OCI-LY3 (cell line): ENCODE measurements around the gene ZNF544.
"Not testable (repeated sequence)": the region's sequence is repeated elsewhere in the genome, so short reads cannot be mapped to it uniquely, and the experiment has no call there.

Experiments used
- H2AFZ ChIP-seq: fragments of 200-600, 300-600 bp; shearing (Covaris generic); 2 replicates; pipeline ENCODE4 v1.6.0; 2014; ENCODE audit warnings: antibody characterized with exemption, low read depth, low read length
- H3K27ac ChIP-seq: fragments of 200-600, 300-600 bp; sonication (generic); 2 replicates; pipeline ENCODE4 v1.5.1; 2014; ENCODE audit warnings: mild to moderate bottlenecking, low read length, moderate library complexity, mixed read lengths
- H3K27me3 ChIP-seq: fragments of 200-600, 300-600 bp; sonication (generic); 2 replicates; pipeline ENCODE4 v1.6.1; 2014; ENCODE audit warnings: low read depth, low read length, mixed read lengths
- H3K36me3 ChIP-seq: fragments of 200-600, 300-600 bp; sonication (generic); replicated peaks from 2 replicates; pipeline ENCODE3; 2014; ENCODE audit warnings: low read depth, low read length, mixed read lengths
- H3K4me1 ChIP-seq: fragments of 300-600, 200-600 bp; sonication (generic); 2 replicates; pipeline ENCODE4 v1.6.1; 2014; ENCODE audit warnings: low read length, mixed read lengths
- H3K4me2 ChIP-seq: fragments of 200-600, 300-600 bp; sonication (generic); 2 replicates; pipeline ENCODE4 v1.6.1; 2014; ENCODE audit warnings: low read length, mixed read lengths
- H3K4me3 ChIP-seq: fragments of 300-600, 200-600 bp; sonication (generic); 2 replicates; pipeline ENCODE4 v1.5.1; 2014; ENCODE audit warnings: antibody characterized with exemption, mild to moderate bottlenecking, low read length, moderate library complexity
- H3K79me2 ChIP-seq: fragments of 300-600, 200-600 bp; shearing (Covaris generic); 2 replicates; pipeline ENCODE4 v1.6.1; 2014; ENCODE audit warnings: mild to moderate bottlenecking, low read length, mixed read lengths
- H3K9ac ChIP-seq: fragments of 300-600, 200-600 bp; shearing (Covaris generic); 2 replicates; pipeline ENCODE4 v1.6.0; 2014; ENCODE audit warnings: mild to moderate bottlenecking, low read length, moderate library complexity
- H3K9me3 ChIP-seq: fragments of 200-600, 300-600 bp; shearing (Covaris generic); 2 replicates; pipeline ENCODE4 v1.6.1; 2014; ENCODE audit warnings: low read length, mixed read lengths; ENCODE audit not compliant: insufficient read depth
- H4K20me1 ChIP-seq: fragments of 200-600, 300-600 bp; sonication (generic); 2 replicates; pipeline ENCODE4 v1.6.1; 2016; ENCODE audit warnings: low read length, mixed read lengths; ENCODE audit not compliant: insufficient read depth
- CTCF ChIP-seq: fragments of 200-600, 300-600 bp; sonication (generic); IDR thresholded peaks from 2 replicates; pipeline ENCODE4 v1.5.1; 2014; ENCODE audit warnings: antibody characterized with exemption, low read length, low read depth
- EZH2phosphoT487 ChIP-seq: fragments of 200-600 bp; shearing (Covaris generic); IDR thresholded peaks from 2 replicates; pipeline ENCODE4 v1.6.1; 2018; ENCODE audit warnings: antibody characterized with exemption, mixed run types, low read depth

Gene ZNF544

DNA sequence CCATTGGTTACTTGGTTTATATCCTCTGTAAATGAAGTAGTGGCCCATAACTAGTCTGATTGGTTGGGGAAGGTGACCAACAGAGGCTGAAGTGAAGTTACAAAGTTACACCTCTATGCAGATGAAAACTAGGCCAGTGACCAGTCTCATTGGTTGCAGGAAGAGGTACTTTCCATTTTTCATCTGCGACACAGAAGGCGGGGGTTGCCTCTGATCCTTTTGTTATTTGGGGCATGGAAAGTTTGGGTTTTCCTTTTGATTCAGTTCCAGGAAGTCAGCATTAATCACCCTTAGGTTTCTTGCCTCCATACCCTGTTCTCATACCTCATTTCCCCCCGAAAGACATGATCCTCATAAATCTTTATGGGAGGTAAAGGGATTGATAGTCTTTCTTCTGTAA is 20.2 kb downstream of the ZNF544 start:
- Histone ChIP-seq H3K79me2 (no peaks in the 10 kb centered on the region), H2AFZ (no peak overlapping the region), H3K4me2 (no peak overlapping the region), H3K27ac (no peak overlapping the region), H3K9ac (no peak overlapping the region), H3K9me3 (peaks cover 68% of the 10 kb centered on the region), H3K36me3 (peaks cover 98% of the 10 kb centered on the region), H4K20me1 (no peaks in the 10 kb centered on the region), H3K4me1 (no peaks in the 10 kb centered on the region), H3K27me3 (no peaks in the 10 kb centered on the region), H3K4me3 (no peak overlapping the region)
- no peak for TF ChIP-seq EZH2phosphoT487
- TF ChIP-seq CTCF, result no peak

- TF ChIP-seq EZH2phosphoT487 (no peak), CTCF (no peak)
- no peak overlapping the region for H3K9ac ChIP-seq
- peaks cover 79% of the 10 kb centered on the region for H3K9me3 ChIP-seq
These were observed 23.5 kb downstream of the ZNF544 start for GRCh38 chr19:58252102-58252685.

DNA sequence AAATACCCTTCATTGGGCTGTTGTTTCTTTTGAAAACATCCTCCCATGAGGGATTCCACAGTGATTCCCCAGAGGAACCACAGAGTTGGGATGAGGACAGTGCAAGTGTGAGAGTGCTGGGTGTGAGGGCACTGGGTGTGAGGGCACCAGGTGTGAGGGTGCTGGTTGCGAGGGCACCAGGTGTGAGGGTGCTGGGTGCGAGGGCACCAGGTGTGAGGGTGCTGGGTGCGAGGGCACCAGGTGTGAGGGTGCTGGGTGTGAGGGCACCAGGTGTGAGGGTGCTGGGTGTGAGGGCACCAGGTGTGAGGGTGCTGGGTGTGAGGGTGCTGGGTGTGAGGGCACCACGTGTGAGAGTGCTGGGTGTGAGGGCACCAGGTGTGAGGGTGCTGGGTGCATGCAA is 29.5 kb downstream of the ZNF544 start:
- peaks cover 85% of the 10 kb centered on the region for H3K9me3 ChIP-seq
- H3K27ac ChIP-seq, result not testable (repeated sequence)

More at GRCh38 chr19:58252102-58252685, 23.5 kb downstream of the ZNF544 start:
- H3K4me2 ChIP-seq, result no peak overlapping the region
- peaks cover 91% of the 10 kb centered on the region for H3K36me3 ChIP-seq
- H3K4me1 ChIP-seq, result no peaks in the 10 kb centered on the region
- H3K27me3 ChIP-seq, result no peaks in the 10 kb centered on the region
- H3K4me3 ChIP-seq, result no peak overlapping the region
- H3K27ac ChIP-seq, result no peak overlapping the region
- no peaks in the 10 kb centered on the region for H3K79me2 ChIP-seq
- no peaks in the 10 kb centered on the region for H4K20me1 ChIP-seq
- no peak overlapping the region for H2AFZ ChIP-seq

DNA sequence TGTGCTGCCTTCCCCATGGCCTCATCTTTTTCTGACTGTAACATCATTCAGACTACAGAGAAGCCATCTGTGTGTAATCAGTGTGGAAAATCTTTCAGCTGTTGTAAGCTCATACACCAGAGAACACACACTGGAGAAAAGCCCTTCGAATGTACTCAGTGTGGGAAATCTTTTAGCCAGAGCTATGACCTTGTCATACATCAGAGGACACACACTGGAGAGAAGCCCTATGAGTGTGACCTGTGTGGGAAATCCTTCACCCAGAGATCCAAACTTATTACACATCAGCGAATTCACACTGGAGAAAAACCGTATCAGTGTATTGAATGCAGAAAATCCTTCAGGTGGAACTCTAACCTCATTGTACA is 32.9 kb downstream of the ZNF544 start:
- Histone ChIP-seq H3K27ac (no peak overlapping the region), H2AFZ (no peak overlapping the region), H3K9me3 (peaks cover 76% of the 10 kb centered on the region), H3K36me3 (peaks cover 88% of the 10 kb centered on the region), H4K20me1 (no peaks in the 10 kb centered on the region), H3K79me2 (no peaks in the 10 kb centered on the region), H3K4me1 (no peaks in the 10 kb centered on the region), H3K9ac (no peak overlapping the region), H3K4me2 (no peak overlapping the region), H3K4me3 (no peak overlapping the region), H3K27me3 (no peaks in the 10 kb centered on the region)
- TF ChIP-seq CTCF (no peak), EZH2phosphoT487 (no peak)

More for the DNA sequence above, 29.5 kb downstream of the ZNF544 start:
- not testable (repeated sequence) for H2AFZ ChIP-seq, H3K4me2 ChIP-seq, H3K79me2 ChIP-seq, H3K4me3 ChIP-seq, H4K20me1 ChIP-seq, H3K9ac ChIP-seq, H3K27me3 ChIP-seq, H3K4me1 ChIP-seq
- peaks cover 92% of the 10 kb centered on the region for H3K36me3 ChIP-seq
